ENCODE data around the gene TBX21.

The TBX21 gene

GRCh38 chr17:47733047-47733673 lies at the start of gene TBX21:
TSS of gene TBX21 (plus strand) at chr17:47733236. CDS start at chr17:47733455, 219 bp downstream.
- FAIRE-seq = no peak

- FAIRE-seq = no peak
Measured at GRCh38 chr17:47684025-47684424, 49.0 kb upstream of the TBX21 start.

GRCh38 chr17:47684535-47685193 lies 48.4 kb upstream of the TBX21 start:
- FAIRE-seq = no peak

DNA sequence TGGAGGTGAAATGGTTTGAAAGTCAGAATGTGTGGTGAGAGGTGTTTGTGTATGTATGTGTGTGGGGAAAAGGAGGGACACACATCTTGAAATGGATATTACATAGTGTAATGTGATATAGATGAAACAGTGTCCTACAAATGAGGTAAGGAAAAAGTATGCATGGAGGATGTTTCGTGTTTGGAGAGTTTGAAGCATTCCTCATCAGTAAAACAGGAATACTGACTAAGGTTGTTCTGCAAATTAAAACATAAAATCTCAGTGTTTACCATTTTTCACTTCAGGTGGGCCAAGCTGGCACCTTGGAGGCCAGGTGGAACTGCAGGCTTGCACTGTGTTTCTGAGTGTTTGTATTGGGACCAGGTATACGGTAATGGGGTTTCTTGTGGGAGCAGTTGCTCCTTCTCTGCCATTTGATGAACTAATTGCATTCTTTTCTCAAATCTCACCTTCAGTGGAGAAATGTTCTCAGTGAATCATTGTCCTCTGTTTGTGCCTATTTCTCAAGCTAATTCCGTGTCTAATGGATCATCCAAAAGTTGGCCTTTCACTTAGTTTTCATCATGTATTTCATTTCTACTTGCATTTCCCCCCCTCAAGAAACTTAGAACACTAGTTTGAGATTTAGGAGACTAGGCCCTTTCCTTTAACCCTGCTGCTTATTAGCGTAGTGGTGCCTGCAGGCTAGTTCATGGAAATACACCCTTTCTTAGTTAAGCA lies 47.3 kb upstream of the TBX21 start:
- FAIRE-seq = no peak

DNA sequence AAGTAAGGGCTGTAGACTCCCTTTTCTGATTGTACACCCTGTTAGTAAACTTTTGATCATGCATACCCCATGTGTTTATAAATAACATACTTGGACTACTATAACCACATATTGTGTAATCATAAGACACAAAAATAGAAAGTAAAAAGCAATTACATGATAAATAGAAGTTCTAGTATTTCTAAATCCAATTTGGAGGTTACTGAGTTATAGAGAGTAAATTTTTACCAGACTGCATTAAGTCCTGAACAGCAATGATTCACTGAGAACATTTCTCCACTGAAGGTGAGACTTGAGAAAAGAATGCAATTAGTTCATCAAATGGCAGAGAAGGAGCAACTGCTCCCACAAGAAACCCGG lies 46.8 kb upstream of the TBX21 start:
- FAIRE-seq = no peak

GRCh38 chr17:47686664-47687327 lies 46.2 kb upstream of the TBX21 start:
- no peak for FAIRE-seq

DNA sequence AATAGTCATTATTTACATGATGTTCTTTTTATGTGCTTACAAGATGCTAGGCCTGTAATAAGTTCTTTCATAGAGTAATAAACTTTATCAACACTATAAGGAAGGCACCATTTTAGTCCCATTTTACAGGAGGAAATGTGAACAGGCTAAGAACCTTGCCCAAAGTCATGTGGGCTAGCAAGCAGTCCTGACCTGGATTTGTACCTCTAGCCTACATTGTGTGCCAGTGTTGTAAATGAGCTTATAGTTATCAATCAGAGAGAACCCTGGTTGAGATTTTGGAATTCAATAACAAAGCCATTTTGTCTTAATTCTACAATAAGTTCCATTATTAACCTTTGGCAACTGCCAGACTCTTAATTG lies 45.7 kb upstream of the TBX21 start:
- FAIRE-seq = no peak

GRCh38 chr17:47687748-47688147 lies 45.3 kb upstream of the TBX21 start:
- FAIRE-seq = no peak

- FAIRE-seq = no peak
Measured at GRCh38 chr17:47690121-47690520, 42.9 kb upstream of the TBX21 start.

DNA sequence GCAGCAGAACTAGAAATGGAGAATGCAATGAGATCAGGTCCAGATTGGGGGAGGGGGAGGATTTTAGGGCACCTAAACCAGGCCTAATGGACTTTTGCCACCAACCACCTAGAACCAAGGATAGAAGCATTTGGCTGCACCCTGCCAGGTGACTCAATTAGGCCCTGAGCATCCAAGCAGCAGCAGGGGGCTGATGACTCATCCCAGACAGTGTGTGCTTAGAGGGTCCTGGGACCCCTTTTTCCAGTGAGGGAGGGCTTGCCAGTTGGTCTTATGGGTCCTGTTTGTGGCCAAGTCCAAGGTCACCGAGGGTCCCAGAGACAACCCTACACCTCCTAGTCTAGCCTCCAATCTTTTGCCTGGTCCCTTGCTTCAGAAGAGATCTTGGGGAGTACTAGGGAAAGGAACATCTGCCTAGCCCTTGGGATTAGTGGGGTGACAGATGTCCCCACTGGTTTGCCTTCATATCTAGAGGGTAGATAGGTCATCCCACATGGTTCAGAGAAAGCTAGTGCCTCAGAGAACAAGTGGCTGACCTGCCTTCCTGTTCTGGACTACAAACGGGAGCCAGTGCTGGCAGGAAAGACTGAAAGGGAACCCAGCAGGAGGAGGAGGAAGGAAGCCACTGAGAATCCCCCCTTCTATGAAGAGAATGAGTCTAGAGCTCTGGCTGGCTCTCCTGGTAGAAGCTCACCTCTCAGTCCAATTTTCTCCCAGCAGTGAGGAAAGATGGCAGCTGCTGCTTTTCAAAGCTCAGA lies 40.7 kb upstream of the TBX21 start:
- no peak for FAIRE-seq

- FAIRE-seq = no peak
Measured at GRCh38 chr17:47692895-47693730, 39.9 kb upstream of the TBX21 start.

DNA sequence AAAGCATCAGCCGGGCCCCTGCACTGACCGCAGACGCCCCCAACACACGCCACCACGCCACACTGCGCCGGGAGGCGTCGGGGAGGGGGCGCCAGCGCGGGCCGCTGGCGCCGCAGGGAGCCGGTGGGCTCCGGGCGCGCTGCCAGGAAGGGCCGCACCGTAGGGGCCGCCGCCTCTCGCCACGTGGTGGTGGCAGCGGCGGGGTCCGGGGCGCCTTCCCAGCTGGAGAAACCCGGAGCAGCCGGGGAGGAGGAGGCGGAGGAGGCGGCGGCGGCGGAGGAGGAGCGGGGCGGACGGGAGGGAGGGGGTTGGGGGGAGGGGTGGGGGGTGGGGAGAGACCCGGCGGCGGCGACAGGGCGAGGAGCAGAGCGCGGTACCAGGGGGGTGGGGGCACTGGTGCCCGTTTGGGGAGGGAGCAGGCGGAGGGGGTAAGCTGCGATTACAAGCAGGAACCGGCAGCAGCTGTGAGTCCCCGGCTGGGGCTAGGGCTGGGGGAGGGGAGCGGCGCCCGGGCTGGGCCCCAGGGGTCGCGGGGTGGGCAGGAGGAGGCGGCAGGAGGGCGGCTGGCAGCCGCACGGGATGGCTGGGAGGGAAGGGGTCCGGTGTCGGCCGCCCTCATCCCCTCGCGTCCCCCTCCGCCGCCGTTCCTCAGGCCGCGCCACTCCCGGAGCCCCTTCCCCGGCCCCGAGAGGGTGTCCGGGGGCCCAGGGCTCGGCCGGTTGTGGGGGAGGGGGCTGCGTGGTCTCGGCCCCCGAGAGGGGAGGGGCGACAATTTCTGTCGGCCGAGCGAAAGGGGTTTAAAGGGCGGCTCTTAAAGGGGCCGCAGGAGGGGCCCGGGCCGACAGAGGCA lies 39.1 kb upstream of the TBX21 start, which contains the start of gene TBKBP1:
Gene TBKBP1, plus strand, starts transcription at position 431 of the 850 bp plus-strand sequence. CDS start 1,952 bp downstream, outside the sequence.
- no peak for FAIRE-seq

DNA sequence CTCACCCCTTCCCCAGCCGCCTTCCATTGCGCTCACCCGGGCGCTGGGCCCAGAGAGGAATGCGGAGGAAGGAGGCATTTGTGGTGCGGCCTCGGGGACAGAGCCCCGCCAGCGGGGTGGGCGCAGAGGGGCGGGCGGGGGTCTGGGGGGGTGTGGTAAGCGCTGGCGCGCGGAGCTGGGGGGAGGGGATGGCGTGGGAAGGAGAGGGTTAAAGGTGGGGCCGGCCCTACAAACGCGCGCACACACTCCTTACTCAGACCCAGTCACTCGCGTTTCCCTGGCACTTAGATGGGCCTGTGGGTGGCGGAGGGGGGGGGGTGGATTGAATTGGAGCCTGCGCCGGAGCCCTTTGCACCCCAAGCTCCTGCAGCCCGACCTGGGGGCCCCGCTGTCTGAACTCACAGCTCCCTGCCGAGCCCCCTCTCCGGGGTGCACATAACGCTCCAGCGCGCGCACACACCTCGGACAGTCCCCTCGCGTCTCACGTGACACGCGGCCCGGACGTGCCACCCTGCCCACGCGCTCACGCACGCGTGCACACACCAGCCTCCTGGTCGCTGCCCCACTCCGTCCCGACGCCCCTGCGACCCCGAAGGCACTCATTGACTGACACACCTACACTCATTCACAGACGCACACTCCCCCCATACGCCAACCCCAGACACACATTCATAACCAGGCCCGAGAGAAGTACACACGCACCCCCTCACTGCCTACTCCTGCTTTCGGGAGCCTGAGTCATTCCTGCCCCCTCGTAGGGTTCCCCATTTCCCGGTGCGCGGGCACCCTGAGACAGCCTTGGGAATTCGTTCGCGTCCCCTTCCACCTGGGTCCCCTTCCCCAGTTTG lies 38.2 kb upstream of the TBX21 start:
- FAIRE-seq = no peak

DNA sequence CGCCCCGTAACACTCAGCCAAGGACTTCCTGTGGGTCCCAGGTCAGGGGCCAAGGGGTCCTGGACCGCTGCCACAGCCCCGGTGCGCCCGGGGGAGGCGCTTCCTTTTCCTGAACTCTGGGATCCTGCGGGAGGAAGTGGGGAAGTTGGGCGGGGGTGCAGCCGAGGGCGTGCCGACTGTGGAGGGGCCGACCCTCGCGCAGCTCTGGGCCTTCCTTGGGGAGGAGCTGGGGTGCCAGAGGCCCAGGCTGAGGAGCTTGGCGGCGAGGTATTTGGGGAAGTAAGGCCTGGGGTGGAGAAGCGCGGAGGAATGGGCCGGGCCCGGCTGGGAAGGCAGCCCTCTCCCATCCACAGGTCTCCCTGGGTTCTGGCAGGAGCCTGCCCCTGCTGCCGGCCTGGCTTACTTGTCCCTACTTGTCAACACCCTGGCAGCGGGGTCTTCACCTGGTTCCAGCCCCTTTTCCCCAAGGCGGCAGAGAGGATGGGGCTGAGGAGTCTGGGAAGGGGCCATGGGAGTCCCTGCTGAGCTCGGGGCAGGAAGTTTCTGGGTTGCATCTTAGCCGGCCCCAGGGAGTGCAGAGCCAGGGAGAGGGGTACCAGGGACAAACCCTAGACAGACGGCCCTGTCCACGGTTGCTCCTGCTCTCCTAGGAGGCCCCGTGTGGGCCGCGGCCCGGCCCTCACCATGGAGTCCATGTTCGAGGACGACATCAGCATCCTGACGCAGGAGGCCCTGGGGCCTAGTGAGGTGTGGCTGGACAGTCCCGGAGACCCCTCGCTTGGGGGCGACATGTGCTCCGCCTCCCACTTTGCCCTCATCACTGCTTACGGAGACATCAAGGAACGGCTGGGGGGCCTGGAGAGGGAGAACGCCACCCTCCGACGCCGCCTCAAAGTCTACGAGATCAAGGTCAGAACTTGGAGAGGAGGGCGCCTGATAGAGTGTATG lies 37.3 kb upstream of the TBX21 start:
- no peak for FAIRE-seq

DNA sequence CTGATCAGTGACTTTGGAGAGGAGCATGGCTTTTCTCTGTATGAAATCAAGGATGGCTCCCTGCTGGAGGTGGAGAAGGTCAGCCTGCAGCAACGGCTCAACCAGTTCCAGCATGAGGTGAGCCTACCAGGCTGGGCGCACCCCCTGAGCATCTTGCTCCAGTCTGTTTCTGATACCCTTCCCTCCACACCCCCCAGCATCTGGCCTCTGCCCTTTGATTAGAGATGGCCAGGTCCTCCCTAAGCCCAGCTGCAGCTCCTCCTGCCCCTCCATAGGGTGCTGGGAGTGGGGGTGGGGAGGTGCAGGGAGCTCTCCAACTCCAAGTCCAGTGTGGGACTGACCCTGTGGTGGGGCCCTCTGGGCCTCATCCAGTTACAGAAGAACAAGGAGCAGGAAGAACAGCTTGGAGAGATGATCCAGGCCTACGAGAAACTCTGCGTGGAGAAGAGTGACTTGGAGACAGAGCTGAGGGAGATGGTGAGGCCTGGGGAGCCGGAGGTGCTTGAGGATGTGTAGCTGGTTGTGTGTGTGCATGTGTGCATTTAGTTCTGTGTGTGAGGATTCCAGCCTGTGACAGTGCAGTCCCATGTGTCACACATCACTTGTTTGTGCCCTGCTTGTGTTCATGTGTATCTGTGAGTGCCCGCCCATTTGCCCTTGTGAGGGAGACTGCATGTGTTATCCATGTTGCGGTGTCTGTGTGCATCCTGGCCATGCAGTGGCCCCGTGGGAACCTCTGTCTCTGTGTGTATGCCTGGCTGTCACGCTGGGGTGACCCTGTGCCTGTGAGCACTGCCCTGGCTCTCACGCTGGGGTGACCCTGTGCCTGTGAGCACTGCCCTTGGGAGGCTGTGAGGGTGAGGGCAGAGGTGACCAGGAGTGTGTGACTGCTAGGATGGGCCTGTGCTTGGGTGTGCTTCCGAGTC lies 36.1 kb upstream of the TBX21 start:
- FAIRE-seq = no peak

DNA sequence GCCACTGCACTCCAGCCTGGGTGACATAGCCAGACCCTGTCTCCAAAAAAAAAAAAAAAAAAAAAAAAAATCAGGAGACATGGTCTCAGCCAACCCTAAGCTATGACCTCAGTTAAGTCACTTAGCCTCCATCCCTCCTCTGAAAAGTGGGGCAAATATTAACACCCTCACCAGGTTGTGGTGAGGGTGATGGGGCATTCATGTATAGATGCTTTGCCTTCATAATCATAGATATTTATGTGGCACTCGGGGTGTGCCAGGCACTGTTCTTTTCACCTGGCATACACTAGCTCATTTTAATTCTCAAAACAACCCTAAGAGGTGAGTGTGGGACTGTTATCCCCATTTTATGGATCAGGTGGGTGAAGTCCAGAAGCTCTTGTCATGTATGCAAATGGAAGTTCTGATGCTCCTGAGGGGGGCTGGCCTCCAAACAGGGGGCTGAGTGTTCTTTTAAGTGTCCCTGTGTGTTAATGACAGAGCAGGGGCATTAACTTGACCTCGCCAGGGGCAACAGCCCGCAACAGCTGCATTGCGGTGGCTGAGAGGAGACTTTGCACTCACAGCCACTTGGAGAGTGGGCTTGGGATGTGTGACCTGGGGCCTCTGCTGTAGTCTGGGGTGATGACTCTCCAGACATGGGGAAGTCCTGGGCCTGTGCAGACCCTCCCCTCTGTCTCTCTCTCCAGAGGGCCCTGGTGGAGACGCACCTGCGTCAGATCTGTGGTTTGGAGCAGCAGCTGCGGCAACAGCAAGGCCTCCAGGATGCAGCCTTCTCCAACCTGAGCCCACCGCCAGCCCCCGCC lies 34.9 kb upstream of the TBX21 start:
- no peak for FAIRE-seq

All from endometrium (tissue), 2 donors.